MV-4-11 (cell line): ENCODE measurements around the gene CDH23.

Source experiments
- DNase-seq: peaks from one replicate; lab custom pipeline; 2025; lab: John Stamatoyannopoulos, UW

The CDH23 gene

DNA sequence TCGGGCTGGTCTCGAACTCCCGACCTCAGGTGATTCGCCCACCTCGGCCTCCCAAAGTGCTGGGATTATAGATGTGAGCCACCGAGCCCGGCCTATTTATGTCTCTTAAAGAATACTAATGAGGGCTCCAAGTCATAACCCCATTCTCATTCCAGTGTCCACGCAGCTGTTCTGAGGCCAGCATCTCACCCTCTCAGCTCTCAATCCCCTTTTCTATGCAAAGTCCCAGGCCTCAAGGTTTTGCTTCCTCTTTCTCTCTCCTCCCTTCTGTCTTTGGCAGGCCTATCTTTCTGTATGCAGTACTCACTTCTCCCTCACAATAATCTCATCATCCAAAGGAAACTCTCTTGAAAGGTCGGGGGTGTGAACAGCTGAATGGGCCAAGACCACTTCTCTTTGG is 404.6 kb downstream of the CDH23 start:
- DNase-seq, result peak; percentile 96

DNA sequence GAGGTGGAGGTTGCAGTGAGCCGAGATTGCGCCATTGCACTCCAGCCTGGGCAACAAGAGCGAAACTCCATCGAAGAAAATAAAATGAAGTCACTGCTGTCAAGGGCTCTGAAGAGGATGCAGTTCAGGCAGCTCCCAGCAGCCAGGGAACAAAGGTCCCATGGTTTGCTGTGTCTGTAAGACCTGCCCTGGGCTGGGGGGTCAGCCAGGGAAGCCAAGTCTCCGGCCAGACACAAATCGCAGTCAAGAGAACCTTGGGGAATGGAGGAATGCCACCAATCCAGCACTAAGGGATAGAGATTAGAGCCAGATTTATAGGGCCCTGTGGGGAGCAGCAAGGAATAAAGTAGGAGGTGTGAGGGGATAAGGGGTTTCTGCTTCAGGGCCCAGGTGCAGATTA is 405.5 kb downstream of the CDH23 start:
- no peak for DNase-seq

DNA sequence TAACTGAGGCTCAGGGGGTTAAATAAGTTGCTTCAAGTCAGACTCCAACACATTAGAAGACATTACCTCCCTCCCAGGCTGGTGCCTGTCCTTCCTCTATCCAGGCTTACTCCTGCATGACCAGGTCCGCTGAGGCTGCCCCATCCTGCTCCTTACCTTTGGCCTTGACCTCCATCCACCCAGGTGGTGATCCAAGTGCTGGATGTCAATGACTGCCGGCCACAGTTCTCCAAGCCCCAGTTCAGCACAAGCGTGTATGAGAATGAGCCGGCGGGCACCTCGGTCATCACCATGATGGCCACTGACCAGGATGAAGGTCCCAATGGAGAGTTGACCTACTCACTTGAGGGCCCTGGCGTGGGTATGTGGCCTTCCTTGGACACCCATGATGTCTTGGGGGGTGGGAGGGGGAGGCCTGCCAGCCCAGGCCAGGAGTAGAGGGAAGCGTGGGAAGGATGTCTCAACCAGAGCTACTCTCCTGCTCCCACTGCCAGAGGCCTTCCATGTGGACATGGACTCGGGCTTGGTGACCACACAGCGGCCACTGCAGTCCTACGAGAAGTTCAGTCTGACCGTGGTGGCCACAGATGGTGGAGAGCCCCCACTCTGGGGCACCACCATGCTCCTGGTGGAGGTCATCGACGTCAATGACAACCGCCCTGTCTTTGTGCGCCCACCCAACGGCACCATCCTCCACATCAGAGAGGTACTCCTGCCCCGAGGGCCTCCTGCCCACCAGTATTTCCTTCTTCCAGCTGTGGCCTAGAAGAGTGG is 406.2 kb downstream of the CDH23 start:
- no peak for DNase-seq

DNA sequence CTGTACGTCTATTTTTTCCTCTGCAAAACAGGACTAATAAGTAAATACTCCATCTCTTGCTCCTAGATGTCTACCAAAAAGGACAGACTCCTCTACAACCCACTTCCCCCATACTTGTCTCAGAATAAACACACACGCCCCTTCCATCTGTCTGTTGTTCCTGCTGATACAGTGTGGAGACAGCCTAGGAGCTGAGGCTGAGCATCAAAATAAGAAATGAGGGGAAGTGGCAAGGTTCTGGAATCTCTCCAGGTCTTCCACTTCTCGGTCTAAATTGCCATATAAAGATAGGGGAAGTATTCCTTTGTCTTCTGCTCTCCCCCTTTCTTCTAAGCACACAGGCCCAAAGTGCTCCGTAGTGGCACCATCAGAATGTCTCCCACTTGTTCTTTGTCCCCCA is 407.4 kb downstream of the CDH23 start:
- peak; percentile 87 for DNase-seq

DNA sequence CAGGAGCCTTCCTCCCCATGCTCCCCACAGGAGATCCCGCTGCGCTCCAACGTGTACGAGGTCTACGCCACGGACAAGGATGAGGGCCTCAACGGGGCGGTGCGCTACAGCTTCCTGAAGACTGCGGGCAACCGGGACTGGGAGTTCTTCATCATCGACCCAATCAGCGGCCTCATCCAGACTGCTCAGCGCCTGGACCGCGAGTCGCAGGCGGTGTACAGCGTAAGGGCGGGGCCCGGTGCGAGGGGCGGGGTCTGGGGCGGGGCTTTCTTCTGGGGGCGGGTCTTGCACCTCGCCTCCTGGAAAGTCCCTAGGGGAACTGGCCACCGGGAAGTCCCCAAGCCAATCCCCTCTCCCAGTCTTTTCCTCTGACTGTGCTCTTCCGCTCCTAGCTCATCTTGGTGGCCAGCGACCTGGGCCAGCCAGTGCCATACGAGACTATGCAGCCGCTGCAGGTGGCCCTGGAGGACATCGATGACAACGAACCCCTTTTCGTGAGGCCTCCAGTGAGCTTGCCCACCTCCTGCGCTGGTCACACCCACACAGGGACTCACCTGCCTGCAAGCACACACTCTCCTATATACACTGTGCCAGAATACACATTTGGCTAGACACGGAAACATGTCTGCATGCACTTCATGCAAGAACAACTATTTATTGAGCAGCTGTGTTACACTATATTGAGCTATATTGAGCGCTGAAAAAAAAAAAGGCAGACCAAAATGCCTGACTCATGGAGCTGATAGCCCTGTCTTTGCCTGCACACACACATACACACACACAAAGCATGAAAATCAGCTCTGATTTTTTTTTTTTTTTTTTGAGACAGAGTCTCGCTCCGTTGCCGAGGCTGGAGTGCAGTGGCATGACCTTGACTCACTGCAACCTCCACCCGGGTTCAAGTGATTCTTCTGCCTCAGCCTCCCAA is 409.3 kb downstream of the CDH23 start:
- no peak for DNase-seq

DNA sequence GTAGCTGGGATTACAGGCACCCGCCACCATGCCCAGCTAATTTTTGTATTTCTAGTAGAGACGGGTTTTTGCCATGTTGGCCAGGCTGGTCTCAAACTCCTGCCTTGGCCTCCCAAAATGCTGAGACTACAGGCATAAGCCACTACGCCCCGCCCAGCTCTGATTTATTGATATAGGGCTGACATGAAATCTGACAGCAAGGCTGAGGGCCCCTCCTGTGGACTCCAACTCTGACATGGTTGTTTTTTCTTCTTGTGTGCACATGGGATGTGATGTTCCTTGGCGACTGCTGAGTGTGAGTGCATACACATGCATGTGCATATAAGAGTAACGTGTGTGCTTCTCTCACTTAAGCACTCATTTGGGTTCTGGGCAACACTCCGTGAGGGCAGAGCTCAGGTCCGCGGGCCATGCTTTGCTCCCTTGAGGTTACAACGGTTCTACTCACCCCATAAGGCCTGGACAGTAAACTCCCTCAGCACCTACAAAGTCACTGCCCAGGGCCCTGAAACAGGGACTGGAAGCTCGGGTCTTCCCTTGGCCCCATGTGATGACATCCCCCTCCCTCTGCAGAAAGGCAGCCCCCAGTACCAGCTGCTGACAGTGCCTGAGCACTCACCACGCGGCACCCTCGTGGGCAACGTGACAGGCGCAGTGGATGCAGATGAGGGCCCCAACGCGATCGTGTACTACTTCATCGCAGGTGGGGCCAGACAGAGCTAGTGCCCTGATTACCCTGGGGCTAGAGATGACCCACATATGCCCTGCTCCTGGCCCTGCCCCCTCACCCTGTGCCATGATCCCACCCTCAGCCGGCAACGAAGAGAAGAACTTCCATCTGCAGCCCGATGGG is 410.2 kb downstream of the CDH23 start:
- DNase-seq, result no peak

DNA sequence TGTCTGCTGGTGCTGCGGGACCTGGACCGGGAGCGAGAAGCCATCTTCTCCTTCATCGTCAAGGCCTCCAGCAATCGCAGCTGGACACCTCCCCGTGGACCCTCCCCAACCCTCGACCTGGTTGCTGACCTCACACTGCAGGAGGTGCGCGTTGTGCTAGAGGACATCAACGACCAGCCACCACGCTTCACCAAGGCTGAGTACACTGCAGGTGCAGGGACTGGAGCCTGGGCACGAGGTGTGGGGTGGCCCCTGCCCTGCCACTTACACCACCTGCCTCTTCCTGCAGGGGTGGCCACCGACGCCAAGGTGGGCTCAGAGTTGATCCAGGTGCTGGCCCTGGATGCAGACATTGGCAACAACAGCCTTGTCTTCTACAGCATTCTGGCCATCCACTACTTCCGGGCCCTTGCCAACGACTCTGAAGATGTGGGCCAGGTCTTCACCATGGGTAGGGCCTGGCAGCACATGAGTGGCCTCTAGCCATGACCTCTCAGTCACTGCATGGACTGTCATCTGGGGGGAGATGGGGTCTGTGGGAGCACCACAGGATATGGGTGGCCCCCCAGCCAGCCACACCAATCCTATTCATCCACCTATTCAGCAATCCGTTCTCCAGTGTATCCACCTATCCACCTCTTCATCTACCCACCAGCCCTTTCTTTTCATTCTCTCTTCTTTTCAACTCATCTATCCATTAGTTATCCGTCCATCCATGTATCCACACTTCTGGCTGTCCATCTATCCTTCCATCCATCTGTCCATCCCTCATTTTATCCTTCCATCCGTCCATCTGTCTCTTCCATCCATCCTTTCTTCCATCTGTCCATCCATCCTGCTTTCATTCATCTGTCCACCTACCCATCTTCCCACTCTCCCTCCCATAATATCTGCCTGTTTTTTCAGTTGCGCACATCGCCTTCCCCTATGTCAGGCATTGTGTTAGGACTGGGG is 411.1 kb downstream of the CDH23 start:
- no peak for DNase-seq

DNA sequence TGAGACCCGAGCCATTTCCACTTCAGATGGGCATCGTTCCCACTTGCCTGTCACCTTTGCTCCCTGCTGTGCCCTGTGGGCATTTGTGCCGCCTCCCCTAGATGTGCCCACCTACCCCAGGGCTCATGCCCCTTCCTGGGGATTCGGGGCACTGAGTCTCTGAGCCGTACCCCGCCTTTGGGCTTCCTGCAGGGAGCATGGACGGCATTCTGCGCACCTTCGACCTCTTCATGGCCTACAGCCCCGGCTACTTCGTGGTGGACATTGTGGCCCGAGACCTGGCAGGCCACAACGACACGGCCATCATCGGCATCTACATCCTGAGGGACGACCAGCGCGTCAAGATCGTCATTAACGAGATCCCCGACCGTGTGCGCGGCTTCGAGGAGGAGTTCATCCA is 412.9 kb downstream of the CDH23 start:
- DNase-seq, result no peak

DNA sequence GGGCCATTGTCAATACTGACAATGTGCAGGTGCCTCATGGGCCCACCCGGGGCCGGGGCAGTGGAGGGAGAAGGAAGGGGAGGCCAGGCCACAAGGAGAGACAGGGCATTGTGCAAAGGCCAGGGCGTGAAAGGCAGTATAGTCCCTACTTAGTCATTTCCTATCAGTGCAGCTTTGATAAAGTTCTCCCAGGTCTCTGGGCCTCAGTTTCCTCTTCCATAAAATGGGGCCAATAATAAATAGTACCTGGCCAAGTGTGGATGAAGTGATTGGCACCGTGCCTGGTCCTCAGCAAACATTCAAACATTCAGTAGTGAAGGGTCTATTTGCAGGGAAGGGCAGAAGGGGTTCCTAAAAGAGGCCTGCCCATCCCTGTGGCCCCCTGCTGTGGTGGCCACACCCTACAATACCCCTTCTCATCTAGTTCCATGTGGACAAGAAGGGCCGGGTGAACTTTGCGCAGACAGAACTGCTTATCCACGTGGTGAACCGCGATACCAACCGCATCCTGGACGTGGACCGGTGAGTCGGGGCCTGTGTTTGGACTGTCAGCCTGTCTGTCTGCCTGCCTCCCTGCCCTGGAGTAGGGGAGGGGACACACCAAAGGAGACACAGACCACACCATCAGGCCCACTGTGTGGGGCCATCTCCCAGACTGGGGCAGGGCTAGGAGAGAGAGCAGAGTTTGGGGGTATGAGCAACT is 413.5 kb downstream of the CDH23 start:
- DNase-seq, result peak; percentile 57

DNA sequence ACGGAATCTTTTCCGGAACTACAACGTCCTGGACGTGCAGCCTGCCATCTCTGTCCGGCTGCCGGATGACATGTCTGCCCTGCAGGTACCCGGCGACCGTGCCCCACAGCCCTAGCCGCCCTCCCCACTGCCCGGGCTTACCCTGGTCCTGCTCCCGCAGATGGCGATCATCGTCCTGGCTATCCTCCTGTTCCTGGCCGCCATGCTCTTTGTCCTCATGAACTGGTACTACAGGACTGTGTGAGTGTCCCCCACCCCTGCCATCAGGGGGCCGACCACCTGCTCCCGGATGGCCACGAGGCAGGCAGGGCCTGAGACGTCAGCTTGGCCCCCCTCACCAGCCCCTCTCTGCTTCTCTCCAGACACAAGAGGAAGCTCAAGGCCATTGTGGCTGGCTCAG is 414.6 kb downstream of the CDH23 start:
- DNase-seq, result no peak

DNA sequence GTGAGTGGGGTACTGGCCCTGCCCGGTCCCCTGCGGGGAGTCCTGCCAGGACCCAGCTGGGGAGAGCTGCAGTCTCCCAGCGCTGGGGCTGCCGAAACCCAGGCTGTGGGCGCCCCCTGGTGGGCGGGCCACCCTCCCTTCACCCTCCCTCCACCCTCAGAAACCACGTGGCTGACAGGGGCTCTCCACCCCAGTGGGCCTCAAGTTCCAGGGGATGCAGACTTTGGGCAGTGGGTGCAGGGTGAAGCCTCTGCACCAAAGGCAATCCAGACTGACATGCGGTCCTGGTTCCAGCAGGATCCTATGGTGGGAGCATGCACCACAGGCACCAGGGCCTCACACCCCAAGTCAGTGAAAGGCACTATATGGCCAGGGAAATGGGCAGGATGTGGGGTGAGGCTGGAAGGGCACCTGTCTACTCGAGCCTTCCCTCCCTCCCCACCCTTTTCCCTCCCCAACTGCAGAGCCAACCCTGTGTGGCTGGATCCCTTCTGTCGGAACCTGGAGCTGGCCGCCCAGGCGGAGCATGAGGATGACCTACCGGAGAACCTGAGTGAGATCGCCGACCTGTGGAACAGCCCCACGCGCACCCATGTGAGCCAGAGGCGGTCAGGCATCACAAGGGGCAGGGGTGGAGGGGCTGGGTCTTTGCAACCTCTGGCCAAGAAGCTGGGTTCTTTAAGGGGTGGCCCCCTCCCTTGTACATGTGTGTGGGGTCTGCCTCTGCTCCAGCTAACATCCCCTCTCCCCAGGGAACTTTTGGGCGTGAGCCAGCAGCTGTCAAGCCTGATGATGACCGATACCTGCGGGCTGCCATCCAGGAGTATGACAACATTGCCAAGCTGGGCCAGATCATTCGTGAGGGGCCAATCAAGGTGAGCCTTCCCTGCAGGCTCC is 415.5 kb downstream of the CDH23 start:
- DNase-seq, result peak; percentile 47

DNA sequence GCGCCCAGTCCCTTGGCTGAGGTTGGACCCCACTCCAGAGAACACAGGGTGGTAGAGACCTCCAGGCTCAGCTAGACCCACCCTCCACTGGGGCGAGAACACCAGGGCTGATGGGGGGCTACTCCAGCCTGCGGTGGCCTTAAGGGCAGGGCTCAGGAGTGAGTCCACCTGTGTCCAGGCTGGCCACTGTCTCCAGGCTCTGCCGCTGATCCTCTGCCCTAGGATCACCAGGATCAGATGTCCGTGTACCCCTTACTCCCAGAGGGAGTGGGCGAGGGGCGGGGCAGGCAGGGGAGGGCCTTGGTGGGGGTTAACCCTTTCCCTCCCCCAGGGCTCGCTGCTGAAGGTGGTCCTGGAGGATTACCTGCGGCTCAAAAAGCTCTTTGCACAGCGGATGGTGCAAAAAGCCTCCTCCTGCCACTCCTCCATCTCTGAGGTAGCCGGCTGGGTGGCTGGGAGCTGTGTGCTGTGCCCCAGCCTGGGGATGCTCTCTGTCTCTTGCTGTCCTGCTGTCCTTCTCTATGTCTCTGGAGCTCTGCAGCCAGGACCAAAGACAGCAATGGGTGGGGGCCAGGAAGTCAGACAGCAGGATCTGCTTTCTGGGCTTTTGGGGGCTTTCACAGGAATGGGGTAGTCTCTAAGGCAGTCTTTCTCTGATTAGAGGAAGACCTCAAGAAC is 416.3 kb downstream of the CDH23 start:
- DNase-seq, result no peak

DNA sequence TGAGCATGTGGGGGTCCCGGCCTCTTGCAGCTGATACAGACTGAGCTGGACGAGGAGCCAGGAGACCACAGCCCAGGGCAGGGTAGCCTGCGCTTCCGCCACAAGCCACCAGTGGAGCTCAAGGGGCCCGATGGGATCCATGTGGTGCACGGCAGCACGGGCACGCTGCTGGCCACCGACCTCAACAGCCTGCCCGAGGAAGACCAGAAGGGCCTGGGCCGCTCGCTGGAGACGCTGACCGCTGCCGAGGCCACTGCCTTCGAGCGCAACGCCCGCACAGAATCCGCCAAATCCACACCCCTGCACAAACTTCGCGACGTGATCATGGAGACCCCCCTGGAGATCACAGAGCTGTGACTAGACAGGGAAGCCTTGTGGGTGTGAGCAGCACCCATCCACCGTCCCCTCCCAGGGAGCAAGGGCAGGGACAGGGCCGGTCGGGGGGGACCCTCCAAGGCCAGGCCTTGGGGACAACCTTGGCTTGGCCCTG is 418.2 kb downstream of the CDH23 start:
- DNase-seq, result no peak

DNA sequence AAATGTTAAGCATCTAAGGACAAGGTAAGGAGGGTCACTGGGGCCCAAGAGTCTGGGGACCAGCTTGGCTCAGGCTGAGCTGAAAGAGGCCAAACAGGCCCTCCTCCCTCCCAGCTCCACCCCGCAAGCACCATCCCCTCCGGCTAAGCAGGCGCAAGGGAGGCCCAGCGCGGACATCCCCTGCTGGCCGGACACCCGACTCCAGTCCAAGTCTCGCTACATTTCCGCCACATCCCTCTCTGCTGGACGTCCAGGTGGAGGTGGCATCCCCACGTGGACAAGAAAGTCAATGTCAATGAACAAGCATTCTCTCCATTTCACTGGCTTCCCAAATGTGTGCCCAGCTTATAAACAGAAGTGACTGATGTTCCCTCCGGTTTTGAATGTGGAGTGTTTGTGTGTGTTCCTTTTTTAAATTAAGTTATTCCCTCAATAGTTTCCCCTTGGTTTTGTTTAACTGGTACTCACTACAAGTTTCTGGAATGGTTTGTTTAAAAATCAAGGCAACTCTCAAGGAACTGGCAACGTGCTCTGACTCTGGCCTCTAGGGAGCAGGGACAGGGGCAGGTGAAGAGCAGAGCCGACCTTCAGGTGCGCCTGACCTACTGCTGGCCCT is 418.9 kb downstream of the CDH23 start:
- DNase-seq, result no peak

DNA sequence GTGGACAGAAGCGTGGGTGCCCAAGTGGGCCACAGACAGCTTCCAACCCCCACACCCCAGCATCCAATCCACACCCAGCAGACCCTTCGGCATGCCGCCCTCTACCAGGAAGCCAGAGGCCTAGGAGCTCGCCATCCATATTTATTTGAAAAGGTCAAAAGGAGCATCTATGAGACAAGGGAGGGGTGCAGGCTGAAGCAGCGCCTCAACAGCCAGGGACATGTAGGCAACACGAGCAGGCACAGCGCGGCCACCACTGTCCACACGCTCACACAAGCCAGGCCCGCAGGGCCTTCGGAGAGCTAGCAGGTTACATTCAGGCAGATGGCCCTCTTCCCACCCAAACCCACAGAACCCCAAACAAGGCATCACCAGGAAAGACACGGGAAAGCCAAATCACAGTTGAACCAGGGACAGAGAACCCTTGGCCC is 419.7 kb downstream of the CDH23 start:
- no peak for DNase-seq

DNA sequence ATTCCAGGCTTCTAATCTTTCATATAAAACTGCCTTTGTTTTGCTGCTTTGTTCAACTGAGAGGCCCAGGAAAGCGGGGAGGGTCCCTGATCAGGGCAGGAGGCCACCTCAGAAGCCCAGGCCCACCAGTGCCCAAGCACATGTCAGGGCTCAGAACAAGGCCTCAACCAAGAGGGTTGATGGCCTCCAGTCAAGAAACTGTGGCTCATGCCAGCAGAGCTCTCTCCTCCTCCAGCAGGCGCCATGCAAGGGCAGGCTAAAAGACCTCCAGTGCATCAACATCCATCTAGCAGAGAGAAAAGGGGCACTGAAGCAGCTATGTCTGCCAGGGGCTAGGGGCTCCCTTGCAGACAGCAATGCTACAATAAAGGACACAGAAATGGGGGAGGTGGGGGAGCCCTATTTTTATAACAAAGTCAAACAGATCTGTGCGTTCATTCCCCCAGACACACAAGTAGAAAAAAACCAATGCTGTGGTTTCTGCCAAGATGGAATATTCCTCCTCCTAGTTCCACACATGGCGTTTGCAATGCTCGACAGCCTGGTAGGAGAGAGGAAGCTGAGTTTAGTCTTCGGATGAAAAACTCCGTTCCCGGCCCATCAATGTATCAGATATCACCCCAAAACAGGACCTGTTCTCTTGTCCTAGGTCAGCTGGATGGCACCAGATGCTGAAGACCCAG is 420.4 kb downstream of the CDH23 start:
- no peak for DNase-seq

DNA sequence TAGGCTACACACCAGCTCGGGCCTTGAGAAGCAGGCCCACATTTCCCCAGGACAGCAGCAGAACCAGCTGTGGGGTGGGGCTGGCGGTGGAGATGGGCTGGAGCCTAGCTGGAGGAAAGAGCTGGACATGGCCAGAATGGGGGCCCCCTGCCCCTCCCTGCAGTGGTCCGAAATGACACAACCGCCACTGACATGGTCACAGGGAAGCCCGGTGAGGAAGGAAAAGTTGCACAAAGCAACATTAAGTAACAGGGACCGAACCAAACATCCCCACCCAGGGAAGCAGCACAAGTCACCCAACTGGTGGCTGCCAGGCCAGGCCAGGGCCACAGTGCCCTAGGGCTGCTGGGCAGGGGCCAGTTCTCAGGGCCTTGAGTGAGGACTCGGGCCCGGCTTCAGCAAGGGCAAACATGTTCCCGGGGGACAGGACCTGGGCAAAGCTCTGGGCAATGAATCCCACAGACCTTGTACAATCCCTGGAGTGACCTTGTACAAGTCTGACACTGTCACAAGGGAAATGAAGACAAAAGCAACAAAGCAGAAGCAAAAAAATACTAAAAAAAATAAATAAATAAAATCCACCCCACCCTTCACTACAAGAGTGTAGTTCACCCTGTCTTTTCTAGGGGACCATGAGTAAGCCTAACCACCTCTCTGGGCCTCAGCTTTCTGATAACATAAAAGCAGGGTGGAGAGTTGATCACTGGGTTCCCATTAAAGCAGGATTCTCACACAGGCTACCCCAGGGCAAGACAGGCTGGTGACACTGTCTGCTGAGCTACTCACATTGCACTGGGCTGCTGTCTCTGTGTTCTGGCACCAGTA is 421.3 kb downstream of the CDH23 start:
- DNase-seq, result no peak
